HAP-1 (cell line): ENCODE data around the gene CSF3R.
"Not testable (repeated sequence)": the region's sequence is repeated elsewhere in the genome, so short reads cannot be mapped to it uniquely, and the experiment has no call there.

Experiments used
- DNase-seq, 2 experiments: peaks; one replicate each; pipeline ENCODE4 v3.0.0-alpha.2; 2016 to 2020; ENCODE audit warnings: low spot score in 2 of 2
- H3K27me3 ChIP-seq: fragments of 250-450 bp; sonication (Bioruptor Pico); 2 replicates; pipeline ENCODE4 v1.5.1; 2020; ENCODE audit warnings: low read depth, mild to moderate bottlenecking, moderate library complexity
- H3K36me3 ChIP-seq: fragments of 250-450 bp; sonication (Bioruptor Pico); replicated peaks from 2 replicates; pipeline ENCODE4 v1.5.1; 2020; ENCODE audit warnings: mild to moderate bottlenecking
- H3K4me1 ChIP-seq: fragments of 250-450 bp; sonication (Bioruptor Pico); 2 replicates; pipeline ENCODE4 v1.5.1; 2020; ENCODE audit warnings: mild to moderate bottlenecking
- H3K4me3 ChIP-seq: fragments of 250-450 bp; sonication (Bioruptor Pico); 2 replicates; pipeline ENCODE4 v1.5.1; 2020; ENCODE audit warnings: mild to moderate bottlenecking, moderate library complexity
- H3K9me3 ChIP-seq: fragments of 250-450 bp; sonication (Bioruptor Pico); 2 replicates; pipeline ENCODE4 v1.5.1; 2020; ENCODE audit warnings: mild to moderate bottlenecking, moderate library complexity
- in situ Hi-C: fragments of 300-500 bp; cut with MboI; formaldehyde crosslinking; loops from 3 replicates; pipeline ENCODE4 v1.14.3; 2020; ENCODE audit warnings: low sequenced_read_pairs, inconsistent platforms, mixed read lengths

Gene CSF3R

DNA sequence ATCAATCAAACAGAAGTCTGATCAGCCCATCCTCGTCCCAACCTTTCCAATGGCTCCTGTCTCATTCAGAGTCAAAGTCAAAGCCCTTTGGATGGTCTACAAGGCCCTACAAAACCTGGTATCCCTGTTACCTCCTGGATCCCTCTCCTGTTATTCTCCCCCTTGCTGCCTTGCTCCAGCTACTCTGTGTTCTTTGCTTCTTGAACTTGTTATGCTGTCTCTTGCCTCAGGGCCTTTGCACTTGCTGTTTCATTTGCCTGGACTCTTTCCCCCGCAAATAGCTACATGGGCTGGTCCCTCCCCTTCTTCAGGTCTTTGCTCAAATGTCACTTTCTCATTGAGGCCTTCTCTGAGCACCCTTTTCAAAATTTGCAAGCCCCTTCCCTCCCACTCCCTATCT is 1.4 kb upstream of the CSF3R start:
- in situ Hi-C loops, result no loop called here
- no peaks in the 10 kb centered on the region for H3K27me3 ChIP-seq

GRCh38 chr1:36481771-36482723 is 666 bp downstream of the CSF3R start:
- DNase-seq, result no peak
- in situ Hi-C loops, result no loop called here
- no peaks in the 10 kb centered on the region for H3K9me3 ChIP-seq
- H3K36me3 ChIP-seq, result no peaks in the 10 kb centered on the region
- H3K27me3 ChIP-seq, result no peaks in the 10 kb centered on the region
- no peaks in the 10 kb centered on the region for H3K4me1 ChIP-seq
- no peak overlapping the region for H3K4me3 ChIP-seq

More for the DNA sequence above, 1.4 kb upstream of the CSF3R start:
- no peaks in the 10 kb centered on the region for H3K9me3 ChIP-seq
- no peaks in the 10 kb centered on the region for H3K36me3 ChIP-seq
- no peak overlapping the region for H3K4me3 ChIP-seq
- H3K4me1 ChIP-seq, result no peaks in the 10 kb centered on the region
- DNase-seq, result no peak

- Histone ChIP-seq H3K36me3 (no peaks in the 10 kb centered on the region), H3K27me3 (no peaks in the 10 kb centered on the region), H3K9me3 (no peaks in the 10 kb centered on the region), H3K4me1 (no peaks in the 10 kb centered on the region; the same call in 1 of the 2 replicates), H3K4me3 (no peak overlapping the region)
- DNase-seq, result no peak
- in situ Hi-C loops, result no loop called here
Measured at GRCh38 chr1:36481091-36481490, 1.6 kb downstream of the CSF3R start.

DNA sequence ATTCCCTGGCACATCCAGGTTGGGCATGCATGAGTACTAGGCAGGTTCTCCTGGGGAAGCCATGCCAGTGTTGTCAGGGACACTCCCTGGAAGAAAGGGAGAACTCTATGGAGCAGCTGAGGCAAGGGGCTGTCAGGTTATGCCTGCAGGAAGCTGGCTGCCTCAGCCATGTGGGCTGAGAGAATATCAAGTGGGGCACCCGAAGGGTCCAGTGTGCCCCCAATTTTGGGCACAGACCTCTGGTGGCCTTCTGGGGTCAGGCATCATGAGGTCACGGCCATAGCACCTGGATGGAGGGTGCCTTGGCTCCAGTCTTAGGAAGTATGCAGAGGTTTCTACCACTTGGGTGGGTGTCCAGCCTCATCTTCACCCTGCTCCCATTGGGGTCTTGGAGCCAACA is 2.6 kb downstream of the CSF3R start:
- Histone ChIP-seq H3K9me3 (no peaks in the 10 kb centered on the region), H3K27me3 (no peaks in the 10 kb centered on the region), H3K4me3 (no peak overlapping the region), H3K36me3 (no peaks in the 10 kb centered on the region), H3K4me1 (no peaks in the 10 kb centered on the region; the same call in 1 of the 2 replicates)
- DNase-seq, result no peak
- in situ Hi-C loops, result no loop called here

DNA sequence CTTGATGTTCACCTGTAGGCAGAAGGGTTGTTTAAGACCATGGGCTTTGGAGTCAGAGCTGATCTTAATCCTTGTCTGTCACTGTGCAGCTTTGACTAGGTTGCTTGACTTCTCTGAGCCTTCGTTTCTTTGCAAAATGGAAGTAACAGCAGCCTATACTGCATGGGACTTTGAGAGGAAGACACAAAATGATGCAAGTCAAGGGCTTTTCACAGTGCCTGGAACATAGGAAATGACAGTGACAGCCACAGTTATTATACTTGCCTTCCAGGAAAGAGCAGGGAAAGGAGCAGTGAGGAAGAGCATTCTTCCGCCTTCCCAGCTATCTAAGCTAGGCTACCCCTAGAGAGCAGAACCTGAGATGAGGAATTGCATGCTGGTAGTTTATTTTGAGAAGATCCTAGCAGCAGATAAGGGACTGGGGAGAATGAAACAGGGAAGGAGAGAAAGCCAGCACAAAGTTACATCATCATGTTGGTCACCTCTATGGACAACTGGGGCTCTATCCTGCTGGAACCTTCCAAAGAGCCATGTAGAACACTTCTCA is 3.1 kb downstream of the CSF3R start:
- Histone ChIP-seq H3K27me3 (no peaks in the 10 kb centered on the region), H3K4me1 (no peaks in the 10 kb centered on the region; the same call in 1 of the 2 replicates), H3K4me3 (no peak overlapping the region), H3K36me3 (no peaks in the 10 kb centered on the region), H3K9me3 (no peaks in the 10 kb centered on the region)
- DNase-seq, result no peak
- in situ Hi-C loops, result no loop called here

DNA sequence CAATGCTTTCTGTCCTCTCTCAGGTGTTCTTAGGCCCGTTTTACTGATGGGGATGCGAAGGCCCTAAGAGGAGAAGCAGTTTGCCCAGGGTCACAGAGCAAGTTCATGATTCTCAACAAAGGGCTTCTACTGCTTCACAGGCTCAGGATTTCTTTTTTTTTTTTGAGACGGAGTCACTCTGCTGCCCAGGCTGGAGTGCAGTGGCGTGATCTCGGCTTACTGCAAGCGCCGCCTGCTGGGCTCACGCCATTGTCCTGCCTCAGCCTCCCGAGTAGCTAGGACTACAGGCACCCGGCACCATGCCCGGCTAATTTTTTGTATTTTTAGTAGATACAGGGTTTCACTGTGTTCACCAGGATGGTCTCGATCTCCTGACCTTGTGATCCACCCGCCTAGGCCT is 5.1 kb downstream of the CSF3R start:
- H3K4me3 ChIP-seq, DNase-seq, H3K4me1 ChIP-seq, H3K9me3 ChIP-seq, in situ Hi-C loops, H3K27me3 ChIP-seq, H3K36me3 ChIP-seq: not testable (repeated sequence)

- in situ Hi-C loops, result no loop called here
- Histone ChIP-seq H3K36me3 (no peaks in the 10 kb centered on the region), H3K4me3 (no peak overlapping the region), H3K27me3 (no peaks in the 10 kb centered on the region), H3K9me3 (no peaks in the 10 kb centered on the region), H3K4me1 (no peaks in the 10 kb centered on the region; the same call in 1 of the 2 replicates)
- no peak for DNase-seq
Measured at GRCh38 chr1:36476945-36477344, 5.8 kb downstream of the CSF3R start.

DNA sequence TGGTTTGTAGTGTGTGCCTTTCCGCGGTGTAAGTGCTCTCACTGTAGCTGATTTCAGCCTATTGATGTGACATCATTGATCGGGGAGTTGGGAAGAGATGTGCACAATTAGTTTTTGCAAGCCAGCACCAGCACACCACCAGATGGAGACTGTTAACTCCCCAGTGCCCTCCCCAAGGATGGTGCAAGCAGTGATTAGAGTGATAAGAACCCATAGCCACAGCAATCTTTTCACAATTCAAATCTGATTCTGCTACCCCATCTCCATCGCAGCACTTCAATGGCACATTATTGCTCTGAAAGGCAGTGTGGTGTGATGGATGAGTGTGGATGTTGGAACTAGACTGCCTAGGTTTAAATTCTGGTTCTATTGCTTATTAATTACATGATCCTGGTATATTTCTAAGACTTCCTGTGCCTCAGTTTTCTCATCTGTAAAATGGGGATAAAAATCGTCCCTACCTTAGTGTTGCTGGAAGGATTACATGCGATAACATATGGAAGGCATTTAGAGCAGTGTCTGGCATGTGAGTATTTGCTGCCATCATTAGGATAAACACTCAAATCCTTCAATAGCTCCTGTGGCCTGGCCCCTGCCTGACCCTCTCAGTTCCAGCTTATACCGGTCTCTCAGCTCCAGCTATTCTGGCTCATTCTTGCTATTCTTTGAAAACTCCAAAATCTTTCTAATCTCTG is 6.7 kb downstream of the CSF3R start:
- Histone ChIP-seq H3K27me3 (no peaks in the 10 kb centered on the region), H3K4me3 (no peak overlapping the region), H3K36me3 (no peaks in the 10 kb centered on the region), H3K4me1 (no peaks in the 10 kb centered on the region; the same call in 1 of the 2 replicates), H3K9me3 (no peaks in the 10 kb centered on the region)
- in situ Hi-C loops, result no loop called here
- DNase-seq, result no peak

- no peaks in the 10 kb centered on the region for H3K27me3 ChIP-seq
- H3K4me3 ChIP-seq, result no peak overlapping the region
- no peaks in the 10 kb centered on the region for H3K9me3 ChIP-seq
- in situ Hi-C loops, result no loop called here
- no peaks in the 10 kb centered on the region; the same call in 1 of the 2 replicates for H3K4me1 ChIP-seq
- H3K36me3 ChIP-seq, result no peaks in the 10 kb centered on the region
- DNase-seq, result no peak
Measured at GRCh38 chr1:36475341-36475740, 7.4 kb downstream of the CSF3R start.

GRCh38 chr1:36472656-36473055 is 10.1 kb downstream of the CSF3R start:
- H3K9me3 ChIP-seq, result no peaks in the 10 kb centered on the region
- H3K4me3 ChIP-seq, result no peak overlapping the region
- in situ Hi-C loops, result no loop called here
- no peaks in the 10 kb centered on the region for H3K27me3 ChIP-seq
- no peak for DNase-seq
- H3K36me3 ChIP-seq, result no peaks in the 10 kb centered on the region
- H3K4me1 ChIP-seq, result no peaks in the 10 kb centered on the region; the same call in 1 of the 2 replicates

DNA sequence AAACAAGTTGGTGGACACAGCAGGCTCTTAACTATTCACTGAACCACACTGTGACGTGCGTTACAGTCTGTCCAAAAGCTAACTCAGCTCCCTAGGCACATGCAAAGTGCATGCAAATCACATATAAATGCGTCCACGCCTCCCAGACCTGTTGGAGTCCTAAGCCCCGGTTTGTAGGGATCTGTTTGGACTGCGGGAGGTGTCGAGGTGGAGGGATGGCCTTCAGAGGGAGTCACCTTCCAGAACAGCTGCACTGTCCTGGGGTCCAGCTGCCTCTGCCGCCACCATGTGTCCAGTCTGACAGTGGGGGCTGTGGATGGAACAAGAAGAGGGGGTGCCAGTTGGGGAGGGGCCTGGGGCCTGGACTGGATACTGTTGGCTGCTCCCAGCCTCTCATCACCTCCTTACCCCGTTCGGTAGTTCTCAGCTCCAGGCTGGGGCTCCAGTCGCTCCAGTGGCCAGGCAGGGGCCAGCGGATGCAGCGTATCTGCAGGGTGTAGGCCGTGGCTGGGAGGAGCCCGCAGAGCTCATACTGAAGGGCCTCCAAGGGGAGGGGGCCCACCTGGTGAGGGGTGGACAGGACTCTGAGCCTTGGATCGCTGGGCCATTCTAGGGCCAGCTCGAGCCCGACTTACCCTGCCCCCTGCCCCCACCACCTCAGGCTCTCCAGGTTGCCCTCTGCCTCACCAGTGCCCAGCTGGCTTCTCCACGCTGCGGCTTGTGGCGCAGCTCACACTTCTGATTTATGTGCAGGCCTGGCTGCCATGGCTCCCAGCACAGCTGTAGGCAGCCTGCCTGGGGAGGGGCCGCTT is 10.7 kb downstream of the CSF3R start:
- Histone ChIP-seq H3K9me3 (no peaks in the 10 kb centered on the region), H3K36me3 (no peaks in the 10 kb centered on the region), H3K4me3 (no peak overlapping the region), H3K4me1 (no peaks in the 10 kb centered on the region; the same call in 1 of the 2 replicates), H3K27me3 (no peaks in the 10 kb centered on the region)
- in situ Hi-C loops, result no loop called here
- DNase-seq, result no peak

- no peak for DNase-seq
- in situ Hi-C loops, result no loop called here
- Histone ChIP-seq H3K9me3 (0 out of 2 replicates have a peak, but pooled peaks cover 2% of the 10 kb centered on the region), H3K4me3 (no peak overlapping the region), H3K27me3 (no peaks in the 10 kb centered on the region), H3K36me3 (no peaks in the 10 kb centered on the region), H3K4me1 (peaks cover 17% of the 10 kb centered on the region)
Measured at GRCh38 chr1:36469163-36469562, 13.6 kb downstream of the CSF3R start.
